Fibroblast of skin of back (primary cell): ENCODE data around the gene SCARF2. TPM values are rescaled to one million over a fixed set of nuclear protein-coding genes. Genes with fewer than 3 reads are reported as not detected.
"Not testable (repeated sequence)": the region's sequence is repeated elsewhere in the genome, so short reads cannot be mapped to it uniquely, and the experiment has no call there.

Experiments used
- DNase-seq: peaks from one replicate; pipeline ENCODE4 v3.0.0-alpha.2; 2013
- polyA plus RNA-seq, 2 experiments: library from polyadenylated mRNA; unstranded; fragments of 120-200 nt; gene quantifications; one replicate each; pipeline ENCODE4 v1.2.1, GENCODE V29; 2013; ENCODE audit not compliant: insufficient read length in 2 of 2

SCARF2 gene, protein sequence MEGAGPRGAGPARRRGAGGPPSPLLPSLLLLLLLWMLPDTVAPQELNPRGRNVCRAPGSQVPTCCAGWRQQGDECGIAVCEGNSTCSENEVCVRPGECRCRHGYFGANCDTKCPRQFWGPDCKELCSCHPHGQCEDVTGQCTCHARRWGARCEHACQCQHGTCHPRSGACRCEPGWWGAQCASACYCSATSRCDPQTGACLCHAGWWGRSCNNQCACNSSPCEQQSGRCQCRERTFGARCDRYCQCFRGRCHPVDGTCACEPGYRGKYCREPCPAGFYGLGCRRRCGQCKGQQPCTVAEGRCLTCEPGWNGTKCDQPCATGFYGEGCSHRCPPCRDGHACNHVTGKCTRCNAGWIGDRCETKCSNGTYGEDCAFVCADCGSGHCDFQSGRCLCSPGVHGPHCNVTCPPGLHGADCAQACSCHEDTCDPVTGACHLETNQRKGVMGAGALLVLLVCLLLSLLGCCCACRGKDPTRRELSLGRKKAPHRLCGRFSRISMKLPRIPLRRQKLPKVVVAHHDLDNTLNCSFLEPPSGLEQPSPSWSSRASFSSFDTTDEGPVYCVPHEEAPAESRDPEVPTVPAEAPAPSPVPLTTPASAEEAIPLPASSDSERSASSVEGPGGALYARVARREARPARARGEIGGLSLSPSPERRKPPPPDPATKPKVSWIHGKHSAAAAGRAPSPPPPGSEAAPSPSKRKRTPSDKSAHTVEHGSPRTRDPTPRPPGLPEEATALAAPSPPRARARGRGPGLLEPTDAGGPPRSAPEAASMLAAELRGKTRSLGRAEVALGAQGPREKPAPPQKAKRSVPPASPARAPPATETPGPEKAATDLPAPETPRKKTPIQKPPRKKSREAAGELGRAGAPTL
- 51.5 TPM for polyA plus RNA-seq (2013, experiment 1 of 2; ENCODE audit: insufficient read length)
- 49.4 TPM for polyA plus RNA-seq (2013, experiment 2 of 2; ENCODE audit: insufficient read length)

DNA sequence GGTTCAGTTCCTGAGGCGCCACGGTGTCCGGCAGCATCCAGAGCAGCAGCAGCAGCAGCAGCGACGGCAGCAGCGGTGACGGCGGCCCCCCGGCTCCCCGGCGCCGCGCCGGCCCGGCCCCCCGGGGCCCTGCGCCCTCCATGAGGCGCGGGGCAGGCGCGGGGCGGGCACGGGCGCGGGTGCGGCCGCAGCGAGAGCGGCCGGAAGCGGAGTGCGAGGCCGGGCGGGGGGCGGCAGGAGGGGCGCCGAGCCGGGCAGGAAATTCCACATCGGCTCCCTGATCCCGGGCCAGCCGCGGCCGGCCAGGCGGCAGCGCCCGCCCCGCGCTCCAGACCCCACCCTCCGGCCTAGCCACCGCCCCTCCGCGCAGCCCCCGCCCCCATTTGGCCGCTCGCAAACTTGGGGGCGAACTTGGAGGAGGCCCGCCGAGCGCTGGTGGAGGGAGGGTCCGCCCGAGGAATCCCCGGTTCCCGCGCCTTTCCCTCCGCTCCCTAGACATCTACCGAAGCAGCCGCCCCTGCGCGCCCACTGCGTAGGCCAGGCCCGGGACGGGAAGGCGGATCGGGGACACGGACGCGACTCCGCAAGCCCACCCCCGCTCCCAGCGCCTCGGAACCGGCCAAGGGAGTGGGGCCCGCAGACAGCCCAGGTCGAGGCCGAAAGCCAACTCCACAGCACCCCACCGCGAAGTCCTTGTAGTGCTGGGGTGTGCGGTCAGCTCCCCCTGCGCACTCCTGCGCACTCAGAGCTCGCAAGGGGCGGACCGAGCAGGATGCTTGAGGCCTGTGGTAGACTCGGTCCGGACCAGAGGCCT lies at the start of gene SCARF2:
TSS of gene SCARF2 (minus strand) at position 213 of the 814 bp plus-strand sequence. CDS start at position 142, 71 bp downstream.
- peak; percentile 75 for DNase-seq

DNA sequence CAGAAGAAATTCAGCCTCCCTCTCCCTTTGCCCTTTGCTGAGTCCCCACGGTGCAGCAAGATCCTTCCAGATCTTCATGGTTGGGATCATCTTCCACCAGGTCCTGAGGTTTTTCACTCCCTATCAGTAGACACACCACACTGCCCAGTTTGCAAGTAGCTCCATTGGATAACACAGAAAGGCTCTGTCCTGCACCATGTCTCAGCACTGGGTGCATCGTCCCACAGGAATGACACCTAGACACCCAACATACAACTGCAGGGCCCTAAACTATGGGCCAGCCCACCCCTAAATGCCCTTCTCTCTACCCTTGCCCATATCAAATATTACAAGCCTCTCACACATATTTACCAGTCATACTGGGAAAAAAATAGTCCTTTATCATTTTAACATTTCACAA lies 48.6 kb upstream of the SCARF2 start:
- DNase-seq, result no peak

DNA sequence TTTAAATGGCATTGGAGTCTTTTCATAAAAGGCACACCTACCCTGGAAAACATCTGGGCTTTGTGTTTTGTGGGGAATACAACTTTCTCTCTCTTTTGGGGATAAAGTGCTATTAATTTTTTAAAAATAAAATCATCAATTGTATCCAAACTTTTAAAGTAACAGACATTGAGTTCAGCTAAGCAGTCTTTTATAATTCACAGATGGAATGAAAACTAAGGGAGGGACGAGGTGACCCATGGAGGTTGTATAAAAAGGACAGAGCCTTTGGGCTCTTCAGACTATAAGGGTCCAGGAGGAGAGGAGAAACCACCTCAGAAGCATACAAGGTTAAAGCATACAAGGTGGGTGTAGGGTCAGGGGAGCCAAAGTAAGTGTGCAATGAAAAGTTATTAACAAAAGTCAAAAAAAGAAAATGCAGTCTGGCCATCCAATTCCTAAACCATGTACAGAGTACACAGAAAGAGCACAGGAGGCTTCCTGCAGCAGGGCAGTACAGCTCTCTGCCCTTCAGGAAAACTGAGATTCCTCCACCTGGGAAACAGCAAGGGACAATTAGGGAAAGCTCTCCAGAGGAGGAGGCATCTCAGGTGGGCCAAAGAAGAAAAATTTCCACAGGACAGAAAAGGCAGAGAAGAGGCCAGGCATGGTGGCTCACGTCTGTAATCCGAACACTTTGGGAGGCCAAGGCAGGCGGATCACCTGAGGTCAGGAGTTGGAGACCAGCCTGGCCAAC lies 47.5 kb upstream of the SCARF2 start:
- no peak for DNase-seq

DNA sequence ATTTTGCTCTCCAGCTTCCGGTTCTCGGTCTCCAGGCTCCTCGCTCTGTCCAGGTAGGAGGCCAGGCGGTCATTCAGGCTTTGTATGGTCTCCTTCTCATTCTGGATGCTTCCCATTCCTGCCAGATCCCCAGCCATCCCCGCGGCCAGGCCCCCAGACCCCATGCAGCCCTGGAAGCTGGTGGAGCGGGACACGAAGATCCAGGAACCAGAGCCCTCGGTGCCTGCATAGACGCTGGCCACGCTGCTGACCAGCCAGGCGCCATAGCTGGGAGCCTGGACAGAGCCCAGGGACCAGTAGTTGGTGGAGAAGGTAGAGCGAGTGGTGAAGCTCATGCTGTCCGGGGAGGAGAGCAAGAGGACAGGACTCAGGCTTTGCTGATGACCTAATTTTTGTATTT lies 46.1 kb upstream of the SCARF2 start:
- DNase-seq, result no peak

DNA sequence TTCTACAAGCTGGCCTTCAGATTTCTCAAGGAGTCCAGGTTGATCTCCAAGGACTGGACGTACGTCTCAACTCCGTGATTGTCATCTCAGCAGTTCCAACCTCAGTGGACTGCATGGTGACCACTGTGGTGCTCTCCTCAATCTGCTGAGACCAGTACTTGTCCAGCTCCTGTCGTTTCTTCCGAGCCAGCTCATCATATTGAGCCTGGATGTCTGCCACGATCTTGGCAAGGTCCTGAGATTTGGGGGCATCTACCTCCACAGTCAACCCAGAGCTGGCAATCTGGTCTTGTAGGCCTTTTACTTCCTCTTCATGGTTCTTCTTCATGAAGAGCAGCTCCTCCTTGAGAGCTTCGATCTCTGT lies 45.5 kb upstream of the SCARF2 start:
- DNase-seq, result not testable (repeated sequence)

DNA sequence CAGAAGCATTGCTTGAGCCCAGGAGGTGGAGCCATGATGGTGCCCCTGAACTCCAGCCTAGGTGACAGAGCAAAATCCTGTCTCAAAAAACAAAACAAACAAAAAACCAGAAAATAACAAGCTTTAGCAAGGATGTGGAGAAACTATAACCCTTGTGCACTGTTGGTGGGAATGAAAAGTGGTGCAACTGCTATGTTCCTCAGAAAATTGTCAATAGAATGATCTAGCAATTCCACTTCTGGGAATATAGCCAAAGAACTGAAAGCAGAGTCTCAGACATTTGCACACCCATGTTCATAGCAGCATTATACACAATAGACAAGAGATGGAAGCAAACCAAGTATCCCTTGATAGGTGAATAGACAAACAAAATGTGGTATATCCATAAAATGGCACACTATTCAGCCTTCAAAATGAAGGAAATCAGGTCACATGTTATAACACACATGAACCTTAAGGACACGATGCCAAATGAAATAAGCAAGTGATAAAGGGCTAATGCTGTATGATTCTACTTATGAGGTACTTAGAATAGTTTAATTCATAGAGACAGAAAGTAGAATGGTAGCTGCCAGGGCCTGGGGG lies 42.1 kb upstream of the SCARF2 start:
- DNase-seq, result no peak

DNA sequence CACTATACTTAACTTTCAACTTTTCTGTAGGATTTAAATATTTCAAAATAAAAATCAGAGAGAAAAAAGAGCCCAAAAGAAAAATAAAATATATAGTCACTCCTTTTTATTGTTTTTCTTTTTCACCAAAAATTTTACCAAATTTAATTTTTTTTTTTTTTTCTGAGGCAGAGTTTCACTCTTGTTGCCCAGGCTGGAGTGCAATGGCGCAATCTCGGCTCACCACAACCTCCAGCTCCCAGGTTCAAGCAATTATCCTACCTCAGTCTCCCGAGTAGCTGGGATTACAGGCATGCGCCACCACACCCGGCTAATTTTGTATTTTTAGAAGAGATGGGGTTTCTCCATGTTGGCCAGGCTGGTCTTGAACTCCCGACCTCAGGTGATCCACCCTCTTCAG lies 40.4 kb upstream of the SCARF2 start:
- DNase-seq, result not testable (repeated sequence)

DNA sequence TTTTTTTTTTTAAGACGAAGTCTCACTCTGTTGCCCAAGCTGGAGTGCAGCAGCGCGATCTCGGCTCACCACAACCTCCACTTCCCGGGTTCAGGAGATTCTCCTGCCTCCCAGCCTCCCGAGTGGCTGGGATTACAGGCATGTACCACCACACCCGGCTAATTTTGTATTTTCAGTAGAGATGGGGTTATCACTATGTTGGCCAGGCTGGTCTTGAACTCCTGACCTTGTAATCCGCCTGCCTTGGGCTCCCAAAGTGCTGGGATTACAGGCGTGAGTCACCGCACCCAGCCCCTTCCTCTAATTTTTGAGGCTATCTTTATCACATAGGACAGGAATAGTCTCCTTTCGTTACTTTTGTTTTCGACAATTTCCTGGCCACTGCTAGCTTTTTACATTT lies 37.9 kb upstream of the SCARF2 start:
- DNase-seq, result not testable (repeated sequence)

DNA sequence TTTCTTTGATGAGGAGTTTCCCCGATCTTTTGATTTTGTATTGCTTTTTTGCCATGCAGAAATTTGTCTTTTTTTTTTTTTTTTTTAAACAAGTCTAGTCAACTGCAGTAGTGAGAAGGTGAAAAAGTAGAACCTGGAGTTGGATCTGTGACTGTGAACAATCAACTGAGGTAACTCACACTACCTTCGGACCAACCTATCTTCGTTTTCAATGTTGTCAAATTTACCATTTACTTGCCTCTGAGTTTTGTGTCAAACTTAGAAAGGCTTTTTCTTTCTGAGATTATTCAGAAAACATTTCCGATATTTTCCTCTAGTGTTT lies 37.5 kb upstream of the SCARF2 start:
- no peak for DNase-seq

DNA sequence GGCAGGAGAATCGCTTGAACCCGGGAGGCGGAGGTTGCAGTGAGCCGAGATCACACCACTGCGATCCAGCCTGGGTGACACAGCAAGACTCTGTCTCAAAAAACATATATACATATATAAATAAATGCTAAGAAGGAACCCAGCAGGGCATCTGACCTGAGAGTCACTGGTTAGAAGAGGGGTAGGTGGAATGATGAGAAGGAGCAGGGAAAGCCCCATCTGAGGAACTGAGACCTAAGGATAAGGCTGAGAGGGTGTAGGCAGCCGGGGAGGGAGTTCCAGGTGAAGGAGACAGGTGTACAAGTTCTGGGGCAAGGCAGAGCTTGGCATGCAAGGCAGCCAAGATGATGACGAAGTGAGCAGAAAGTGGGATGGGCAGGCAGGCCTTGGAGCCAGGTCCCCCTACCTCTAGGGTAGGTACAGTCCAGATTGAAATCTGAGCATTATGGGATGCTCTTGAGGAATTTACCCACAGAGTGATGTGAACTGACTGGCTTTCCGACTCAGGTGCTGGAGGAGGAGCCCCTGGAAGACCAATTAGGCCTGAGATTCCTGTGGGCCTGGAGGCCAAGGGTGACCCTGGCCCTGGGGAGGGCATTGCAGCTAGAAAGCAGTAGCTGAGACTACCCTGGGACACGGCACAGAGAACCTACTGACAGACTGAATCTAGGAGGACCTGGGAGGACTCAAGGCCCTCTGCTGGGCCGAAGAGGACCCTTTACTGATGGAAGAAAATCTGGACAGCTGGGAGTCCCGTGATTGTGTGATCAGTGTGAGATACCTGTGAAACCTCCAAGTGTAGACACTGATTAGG lies 35.2 kb upstream of the SCARF2 start:
- DNase-seq, result no peak

DNA sequence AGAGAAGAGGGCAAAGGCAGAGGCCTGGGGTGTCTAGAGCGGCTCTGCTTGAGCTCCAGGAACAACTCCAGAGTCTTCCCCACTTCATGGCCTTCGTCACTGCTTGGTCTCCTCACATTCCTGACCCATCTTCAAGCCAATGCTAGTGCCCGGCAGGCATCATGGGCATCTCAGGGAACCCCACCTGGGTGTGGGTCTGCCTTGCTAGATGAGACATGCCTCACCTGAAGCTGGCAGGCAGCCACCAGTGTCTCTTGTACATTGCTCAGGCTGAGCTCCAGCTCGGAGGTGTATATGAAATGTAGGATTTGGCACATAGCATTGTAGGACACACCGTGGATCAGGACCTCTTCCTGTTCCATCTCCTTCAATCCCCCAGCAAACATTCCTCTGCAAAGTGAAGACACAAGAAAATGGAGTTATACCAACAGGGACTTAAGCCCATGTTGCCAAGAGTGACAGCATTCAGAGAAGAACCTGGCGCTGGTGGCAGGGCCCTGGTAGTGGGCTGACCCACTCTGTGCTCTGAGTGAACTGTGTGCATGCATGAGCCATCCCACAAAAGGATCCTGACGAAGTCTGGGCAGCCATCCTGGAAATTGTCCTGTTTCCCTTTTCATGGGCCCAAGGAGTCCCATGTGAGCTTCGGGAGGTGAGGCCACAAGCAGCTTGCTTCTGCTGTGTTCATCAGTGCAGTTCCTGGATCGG lies 33.7 kb upstream of the SCARF2 start:
- no peak for DNase-seq

DNA sequence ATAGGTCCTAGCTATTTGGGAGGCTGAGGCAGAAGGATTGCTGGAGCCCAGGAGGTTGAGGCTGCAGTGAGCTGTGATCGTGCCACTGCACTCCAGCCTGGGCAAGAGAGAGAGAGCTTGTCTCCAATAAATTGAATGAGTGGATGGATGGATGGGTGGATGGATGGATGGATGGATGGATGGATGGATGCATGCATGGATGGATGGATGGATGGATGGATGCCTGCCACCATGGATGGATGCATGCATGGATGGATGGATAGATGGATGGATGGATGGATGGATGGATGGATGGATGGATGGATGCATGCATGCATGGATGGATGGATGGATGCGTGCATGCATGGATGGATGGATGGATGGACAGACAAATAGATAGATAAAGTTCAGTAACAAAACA lies 32.9 kb upstream of the SCARF2 start:
- not testable (repeated sequence) for DNase-seq

DNA sequence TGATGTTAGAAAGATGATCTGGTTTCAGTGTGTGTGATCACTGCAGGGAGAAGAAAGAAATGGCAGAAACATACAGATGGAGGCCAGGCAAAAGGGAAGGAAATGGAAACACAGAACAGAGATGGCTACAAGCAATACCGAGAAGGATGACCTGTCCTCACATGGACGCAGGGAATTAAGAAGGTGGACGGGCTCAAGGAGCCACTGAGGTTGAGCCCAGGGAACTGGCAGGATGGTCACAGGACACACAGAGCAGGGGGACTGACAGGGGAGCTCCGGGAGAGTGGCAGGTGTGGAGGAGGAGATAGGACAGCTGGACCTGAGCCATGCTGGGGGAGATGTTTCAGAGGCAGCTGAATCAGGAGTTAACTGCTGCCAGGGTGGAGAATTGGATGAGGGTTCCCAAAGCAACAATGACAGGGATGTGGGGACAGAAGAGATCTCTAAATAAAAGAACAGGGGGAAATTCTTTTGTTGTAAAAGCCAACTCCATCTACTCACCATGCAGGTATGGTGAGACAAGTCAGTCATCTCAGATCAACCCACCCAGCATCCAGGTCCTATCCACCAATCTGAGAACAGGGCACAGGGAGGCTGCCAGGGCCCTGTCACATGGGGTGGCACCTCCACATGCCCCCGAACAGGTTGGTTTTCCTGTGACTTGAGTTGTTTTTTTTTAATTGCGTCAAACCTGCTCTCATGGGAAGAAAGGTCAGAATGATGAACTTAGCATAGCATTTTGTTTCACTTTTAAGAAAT lies 31.7 kb upstream of the SCARF2 start:
- no peak for DNase-seq

DNA sequence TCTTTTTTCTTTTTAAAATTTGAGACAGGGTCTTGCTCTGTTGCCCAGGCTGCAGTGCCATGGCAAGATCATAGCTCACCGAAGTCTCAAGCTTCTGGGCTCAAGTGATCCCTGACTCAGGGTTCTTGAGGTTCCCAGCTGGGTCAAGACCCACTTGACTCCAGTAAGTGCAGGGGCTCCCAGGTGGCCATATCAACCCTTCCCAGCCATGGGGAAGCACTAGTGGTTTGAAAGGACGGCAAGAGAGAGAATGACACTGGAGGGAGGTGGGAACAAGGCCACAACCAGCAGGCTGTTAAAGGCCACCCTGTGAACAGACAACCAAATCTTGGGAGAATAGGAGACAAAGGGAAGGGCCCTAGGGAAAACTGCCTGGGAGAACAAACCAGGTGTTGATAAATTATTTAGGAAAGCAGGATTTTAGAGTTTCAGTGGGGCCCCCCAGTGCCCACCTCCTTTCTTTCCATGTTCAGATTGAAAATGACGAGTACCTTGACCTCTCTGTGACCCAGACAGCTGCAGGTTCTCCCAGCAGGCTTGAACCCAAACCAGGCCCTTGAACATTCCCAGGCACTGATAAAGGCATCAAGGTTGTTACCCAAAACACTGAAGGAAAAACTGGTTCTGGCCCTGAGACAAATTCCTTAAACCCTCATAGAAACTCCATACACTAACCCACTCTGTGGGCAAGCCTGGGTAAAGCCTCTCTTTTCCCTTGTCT lies 29.2 kb upstream of the SCARF2 start:
- no peak for DNase-seq

DNA sequence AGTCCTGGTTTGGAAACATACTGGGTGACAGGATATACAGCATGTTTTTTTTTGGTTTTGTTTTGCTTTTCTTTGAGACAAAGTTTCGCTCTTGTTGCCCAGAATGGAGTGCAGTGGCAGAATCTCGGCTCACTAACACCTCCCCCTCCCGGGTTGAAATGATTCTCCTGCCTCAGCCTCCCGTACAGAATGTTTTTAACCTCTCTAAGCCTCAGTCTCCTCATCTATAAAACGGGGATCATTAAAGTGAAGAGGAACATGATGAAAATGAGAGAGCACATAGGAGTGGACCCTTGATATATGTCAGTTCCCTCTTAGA lies 28.1 kb upstream of the SCARF2 start:
- DNase-seq, result no peak

DNA sequence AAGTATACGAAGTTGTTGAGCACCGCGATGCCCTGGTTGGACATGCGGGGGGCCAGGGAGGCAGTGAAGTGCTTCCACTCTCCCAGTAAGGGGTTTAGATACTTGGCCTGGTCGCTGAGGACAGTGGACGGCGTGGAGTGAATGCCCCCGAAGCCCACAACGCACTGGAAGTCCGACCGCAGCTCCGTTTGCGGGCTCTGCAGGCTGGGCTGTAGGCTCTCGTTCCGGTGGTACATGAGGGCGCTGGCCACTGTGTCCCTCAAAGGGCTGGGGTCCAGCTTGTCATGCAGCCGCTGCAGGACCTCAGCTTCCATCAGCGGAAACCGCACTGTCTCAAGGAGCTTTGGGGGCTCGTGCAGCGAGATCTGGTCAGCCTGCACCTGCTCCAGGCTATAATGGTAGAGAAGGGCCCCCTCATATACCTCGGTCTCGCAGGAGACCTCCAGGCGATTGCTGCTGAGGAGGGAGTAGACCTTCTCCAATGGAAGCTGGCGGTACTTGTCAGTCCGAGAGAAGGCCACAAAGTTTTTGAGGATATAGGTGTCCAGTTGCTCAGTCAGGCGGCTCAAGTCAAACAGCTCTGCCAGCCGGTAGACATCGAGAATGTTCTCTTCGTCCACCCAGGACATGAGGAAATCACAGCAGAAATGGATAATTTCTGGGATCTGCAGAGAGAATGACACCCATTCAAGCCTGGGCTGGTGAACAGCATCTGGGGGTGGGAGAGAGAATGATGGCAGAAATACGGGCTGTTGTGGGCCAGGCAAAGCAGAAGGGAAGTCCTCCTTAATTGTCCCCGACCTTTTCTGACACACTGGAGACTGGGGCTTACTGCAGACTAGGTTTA lies 27.5 kb upstream of the SCARF2 start:
- no peak for DNase-seq

DNA sequence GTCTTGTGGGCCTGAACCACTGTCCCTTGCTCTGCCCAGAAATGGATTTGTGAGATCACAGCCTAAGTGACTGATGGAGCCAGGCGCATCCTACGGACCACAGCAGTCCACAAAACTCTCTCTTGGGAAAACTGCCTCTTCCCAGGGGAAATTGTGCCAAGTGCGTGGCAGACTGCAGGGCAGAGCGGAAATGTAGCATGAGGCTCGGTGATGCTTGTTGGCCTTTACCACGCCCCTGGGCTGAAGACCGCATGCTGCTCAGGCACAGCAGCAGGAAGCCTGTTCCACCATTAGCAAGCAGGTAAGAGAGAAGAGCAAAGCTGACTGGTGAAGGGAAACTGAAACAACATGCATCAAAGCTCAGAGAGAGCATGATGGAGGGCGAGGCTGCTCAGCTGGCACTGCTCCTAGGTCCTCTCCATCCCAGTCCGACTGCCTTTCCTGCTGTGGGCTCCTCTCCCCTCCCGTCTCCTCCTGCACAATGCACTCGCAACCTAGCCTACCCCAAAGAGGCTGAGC lies 26.5 kb upstream of the SCARF2 start:
- no peak for DNase-seq
